ENCODE data around the gene DNAH8. TPM values are rescaled to one million over a fixed set of nuclear protein-coding genes. Genes with fewer than 3 reads are reported as not detected.

Gene DNAH8
- total RNA-seq, 4 donors from 2014 or later: not detected

DNA sequence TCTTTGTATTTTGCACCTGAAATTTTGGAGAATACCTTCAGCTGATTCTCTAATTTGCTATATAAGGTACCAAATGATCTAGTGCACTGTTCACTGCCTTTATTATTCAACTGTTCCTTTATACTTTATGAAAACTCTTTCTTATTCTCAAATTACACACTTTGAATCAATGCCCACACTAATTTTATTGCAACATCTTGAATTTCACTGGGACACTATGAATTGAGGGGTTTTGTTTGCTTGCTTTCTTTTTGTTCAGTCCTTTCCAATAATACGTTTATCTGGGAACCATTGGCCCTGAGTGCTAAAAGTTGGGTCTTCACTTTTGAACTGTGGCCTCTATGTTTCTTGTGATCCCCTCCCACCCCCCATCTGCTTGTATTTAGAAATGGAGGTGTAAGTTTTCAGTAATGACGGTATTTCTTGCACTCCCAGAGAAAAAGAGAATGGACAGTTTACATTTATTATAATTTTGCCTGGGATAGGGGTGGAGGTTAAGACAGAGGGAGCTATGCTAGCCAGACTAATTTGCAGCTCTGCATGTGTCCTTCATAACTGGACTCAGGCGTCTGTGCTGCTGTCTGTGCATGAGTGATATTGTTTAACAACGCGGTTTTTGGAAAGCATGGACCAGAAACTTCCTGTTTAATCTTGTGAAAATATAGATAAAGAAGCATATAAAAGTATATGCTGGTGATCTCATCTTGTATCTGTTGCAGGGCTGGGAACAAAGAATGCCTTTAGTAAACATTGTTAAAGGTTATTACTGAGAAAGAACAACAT, 98.1 kb downstream of the DNAH8 start:
- ATAC-seq (ENCODE audit: low FRiP score): no peak
- TF ChIP-seq, protein P1, sequence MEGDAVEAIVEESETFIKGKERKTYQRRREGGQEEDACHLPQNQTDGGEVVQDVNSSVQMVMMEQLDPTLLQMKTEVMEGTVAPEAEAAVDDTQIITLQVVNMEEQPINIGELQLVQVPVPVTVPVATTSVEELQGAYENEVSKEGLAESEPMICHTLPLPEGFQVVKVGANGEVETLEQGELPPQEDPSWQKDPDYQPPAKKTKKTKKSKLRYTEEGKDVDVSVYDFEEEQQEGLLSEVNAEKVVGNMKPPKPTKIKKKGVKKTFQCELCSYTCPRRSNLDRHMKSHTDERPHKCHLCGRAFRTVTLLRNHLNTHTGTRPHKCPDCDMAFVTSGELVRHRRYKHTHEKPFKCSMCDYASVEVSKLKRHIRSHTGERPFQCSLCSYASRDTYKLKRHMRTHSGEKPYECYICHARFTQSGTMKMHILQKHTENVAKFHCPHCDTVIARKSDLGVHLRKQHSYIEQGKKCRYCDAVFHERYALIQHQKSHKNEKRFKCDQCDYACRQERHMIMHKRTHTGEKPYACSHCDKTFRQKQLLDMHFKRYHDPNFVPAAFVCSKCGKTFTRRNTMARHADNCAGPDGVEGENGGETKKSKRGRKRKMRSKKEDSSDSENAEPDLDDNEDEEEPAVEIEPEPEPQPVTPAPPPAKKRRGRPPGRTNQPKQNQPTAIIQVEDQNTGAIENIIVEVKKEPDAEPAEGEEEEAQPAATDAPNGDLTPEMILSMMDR (IDR thresholded peaks at IDR 0.05): no peak
- DNase-seq (ENCODE audit: low spot score): no peak

DNA sequence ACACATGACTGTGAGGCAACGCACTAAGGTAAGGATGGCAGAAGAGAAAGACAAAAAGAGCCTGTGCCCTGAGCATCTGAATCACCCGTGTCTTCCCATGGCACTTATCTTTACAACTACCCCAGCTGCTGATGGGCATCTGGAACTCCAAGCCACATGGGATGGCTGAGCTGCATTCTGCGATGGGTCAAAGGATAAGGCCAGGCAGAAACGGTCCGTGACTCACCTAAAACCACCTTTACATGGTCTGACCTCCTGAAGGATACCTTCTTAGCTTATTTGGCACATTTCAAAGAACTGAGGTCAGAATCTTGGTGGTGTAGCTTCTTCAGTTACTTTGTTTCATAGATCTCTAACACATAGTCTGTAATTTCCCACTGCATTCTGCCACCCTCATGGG, 99.7 kb downstream of the DNAH8 start:
- TF ChIP-seq, protein P1 (IDR thresholded peaks at IDR 0.05): no peak
- DNase-seq (ENCODE audit: low spot score) (no peak), ATAC-seq (ENCODE audit: low FRiP score) (no peak)

DNA sequence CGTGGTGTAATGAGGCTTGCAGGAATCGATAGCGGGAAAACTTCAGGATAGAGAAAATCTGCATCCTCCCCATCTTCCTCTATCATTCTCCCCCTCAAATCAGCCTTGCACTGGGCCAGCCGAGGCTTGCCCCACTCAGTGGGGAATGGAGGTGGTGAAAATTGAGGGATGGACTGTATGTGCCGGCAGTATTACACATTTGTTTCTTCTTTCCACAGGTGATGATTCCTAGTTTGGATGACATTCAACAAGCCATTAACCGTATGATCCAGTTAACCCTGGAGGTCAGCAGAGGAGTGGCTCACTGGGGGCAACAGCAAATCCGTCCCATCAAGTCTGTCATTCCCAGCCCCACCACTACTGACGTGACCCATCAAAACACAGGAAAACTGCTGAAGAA, 100.1 kb downstream of the DNAH8 start:
- TF ChIP-seq, protein P1 (IDR thresholded peaks at IDR 0.05): no peak
- no peak for DNase-seq (ENCODE audit: low spot score)
- ATAC-seq (ENCODE audit: low FRiP score): no peak

DNA sequence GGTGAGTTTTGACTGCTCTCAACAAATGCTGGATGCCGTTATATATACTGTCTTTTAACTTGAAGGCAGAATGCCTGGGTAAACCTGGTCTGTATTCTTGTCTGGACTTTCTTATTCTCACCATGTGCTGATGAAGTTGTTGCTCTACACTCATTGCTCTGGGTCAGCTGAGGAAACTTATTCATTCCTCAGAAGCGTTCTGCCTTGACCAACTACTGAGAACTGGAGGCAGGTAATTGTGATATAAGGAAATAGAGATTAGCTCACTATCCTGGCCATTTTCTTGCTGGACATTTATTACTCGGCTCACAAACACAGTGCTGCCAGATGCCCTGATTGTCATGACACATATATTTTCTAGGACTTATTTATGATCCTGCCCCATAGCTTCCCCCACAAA, 103.6 kb downstream of the DNAH8 start:
- no peak for ATAC-seq (ENCODE audit: low FRiP score)
- TF ChIP-seq, protein P1 (IDR thresholded peaks at IDR 0.05): no peak
- DNase-seq (ENCODE audit: low spot score): no peak

DNA sequence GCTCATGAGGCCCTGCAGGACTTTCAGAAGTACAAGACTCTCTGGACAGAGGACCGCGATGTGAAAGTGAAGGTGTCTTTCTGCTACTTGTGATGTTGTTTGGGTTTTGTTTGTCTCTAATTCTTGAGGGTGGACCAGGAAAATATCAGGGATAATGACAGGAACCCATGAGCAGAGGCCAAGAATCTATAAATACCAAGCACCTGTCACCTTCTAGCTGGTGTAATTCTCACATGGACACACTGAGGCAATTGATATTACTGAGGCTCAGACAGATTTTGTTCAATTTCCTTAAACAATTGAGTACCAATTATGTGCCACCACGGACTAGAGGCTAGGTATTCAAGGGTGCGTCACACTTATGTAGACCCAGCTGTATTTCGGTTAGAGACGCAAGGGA, 107.9 kb downstream of the DNAH8 start:
- DNase-seq (ENCODE audit: low spot score) (no peak), ATAC-seq (ENCODE audit: low FRiP score) (no peak)
- TF ChIP-seq, protein P1 (IDR thresholded peaks at IDR 0.05): no peak

DNA sequence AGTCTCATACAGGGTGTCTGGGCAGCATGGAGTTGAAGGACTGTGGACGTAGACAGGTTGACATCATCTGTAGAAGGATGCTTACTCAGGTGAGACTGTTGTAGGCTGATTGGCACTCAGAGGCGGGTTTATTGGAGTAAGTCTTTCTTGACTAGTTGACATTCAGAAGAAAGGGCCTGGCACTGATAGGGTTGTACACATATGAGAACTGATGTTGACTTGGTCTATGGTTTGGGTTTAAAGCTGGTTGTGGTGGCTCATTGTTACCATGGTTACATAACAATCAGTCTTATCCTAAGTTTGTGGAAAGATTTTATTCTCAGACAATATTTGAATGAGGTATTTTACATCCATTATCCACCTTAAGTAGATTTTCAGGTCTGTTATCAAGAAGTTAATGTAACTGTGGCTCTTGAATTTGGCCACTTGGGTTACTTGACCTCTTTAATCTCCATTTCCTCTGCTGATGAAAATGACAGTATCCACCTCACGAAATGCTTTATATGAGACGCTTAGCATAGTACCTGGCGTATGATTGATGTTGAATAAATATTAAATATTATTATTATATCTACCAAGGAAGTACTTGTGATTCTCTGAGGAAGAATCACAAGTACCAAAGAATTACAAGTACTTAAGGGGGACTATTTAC, 109.3 kb downstream of the DNAH8 start:
- DNase-seq (ENCODE audit: low spot score) (no peak), ATAC-seq (ENCODE audit: low FRiP score) (no peak)
- TF ChIP-seq, protein P1 (IDR thresholded peaks at IDR 0.05): no peak

DNA sequence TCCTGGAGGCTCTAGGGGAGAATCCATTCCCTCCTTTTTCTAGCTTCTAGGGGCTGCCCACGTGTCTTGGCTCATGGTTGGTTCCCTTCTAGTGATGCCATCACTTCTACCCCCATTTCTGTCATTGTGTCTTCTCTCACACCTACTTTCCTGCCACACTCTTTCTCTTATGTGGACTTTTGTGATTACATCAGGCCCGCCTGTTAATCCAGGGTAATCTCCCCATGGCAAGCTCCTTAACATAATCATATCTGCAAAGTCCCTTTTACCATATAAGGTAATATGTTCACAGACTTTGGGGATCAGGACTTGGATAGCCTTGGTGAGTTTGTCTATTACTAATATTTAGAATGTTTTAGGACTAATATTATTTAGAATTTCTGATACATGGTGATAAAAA, 111.9 kb downstream of the DNAH8 start:
- DNase-seq (ENCODE audit: low spot score) (no peak), ATAC-seq (ENCODE audit: low FRiP score) (no peak)
- TF ChIP-seq, protein P1 (IDR thresholded peaks at IDR 0.05): no peak

All from omental fat pad (tissue), 4 donors.